Vagina (tissue), 2 donors: ENCODE data around the gene MT1HL1.

Source experiments
- CTCF ChIP-seq, 3 experiments: fragments of 450-650 bp in 2 of 3; fragments of 200-600 bp in 1 of 3; sonication (generic) in 1 of 3; IDR thresholded peaks; one replicate each; pipeline ENCODE4 v1.5.1; 2017 to 2019; ENCODE audit warnings: antibody characterized with exemption in 3 of 3, mild to moderate bottlenecking in 2 of 3, moderate library complexity in 2 of 3
- POLR2A ChIP-seq, 2 donors: fragments of 450-650 bp; IDR thresholded peaks; one replicate each; pipeline ENCODE4 v1.6.1; 2017; ENCODE audit warnings: antibody characterized with exemption in 2 of 2, mild to moderate bottlenecking in 2 of 2, moderate library complexity in 2 of 2
- POLR2AphosphoS5 ChIP-seq, 2 donors: sonication (generic); formaldehyde crosslinking; IDR thresholded peaks; one replicate each; pipeline ENCODE4 v1.9.0; 2017; ENCODE audit warnings: antibody characterized with exemption in 2 of 2, mild to moderate bottlenecking in 2 of 2, low read depth in 1 of 2; ENCODE audit not compliant: insufficient read depth in 1 of 2

- TF ChIP-seq CTCF (IDR thresholded peaks at IDR 0.05) (no peak), POLR2AphosphoS5 (IDR thresholded peaks at IDR 0.05; ENCODE audit: insufficient read depth in 1 of 2, low read depth in 1 of 2) (no peak), POLR2A (IDR thresholded peaks at IDR 0.05) (no peak)
These were observed 38.3 kb upstream of the MT1HL1 start for GRCh38 chr1:237042526-237042891.
